IMR-90 (cell line): ENCODE measurements around the gene PLCB4. TPM values are rescaled to one million over a fixed set of nuclear protein-coding genes. Genes with fewer than 3 reads are reported as not detected.

ENCODE experiments used
- ATAC-seq: fragments of 200-7000 bp; cut with Tn5 transposase; 2 replicates; pipeline ENCODE4 v1.9.1; 2020; ENCODE audit warnings: low read depth, mild to moderate bottlenecking, moderate library complexity
- BruUV-seq: library from RNA; stranded (reverse); fragments of 400-500 nt; replicated peaks from 2 replicates; lab custom pipeline; 2021; lab: Mats Ljungman, UMichigan
- CTCF ChIA-PET: fragments of 300-600 bp; formaldehyde crosslinking; extraction: SDS; loops from one replicate; lab custom pipeline; 2021; ENCODE audit warnings: antibody characterized with exemption; lab: Yijun Ruan, JAX
- POLR2A ChIA-PET: fragments of 300-600 bp; sonication (Branson Sonifier 250); formaldehyde crosslinking; loops from one replicate; lab custom pipeline; 2022; ENCODE audit warnings: antibody characterized with exemption; ENCODE audit not compliant: unreplicated experiment; lab: Charles Lee
- DNase-seq: peaks from one replicate; pipeline ENCODE4 v3.0.0; 2013
- H2AFZ ChIP-seq: replicated peaks from 2 replicates; pipeline ENCODE3; 2013; ENCODE audit warnings: low read length, mild to moderate bottlenecking; ENCODE audit not compliant: poor library complexity
- H2AK5ac ChIP-seq: 2 replicates; pipeline ENCODE4 v1.6.1; 2013; ENCODE audit warnings: low read depth, low read length, inconsistent platforms
- H2AK9ac ChIP-seq: replicated peaks from 2 replicates; pipeline ENCODE3; 2013; ENCODE audit warnings: mild to moderate bottlenecking, low read depth, low read length, moderate library complexity; ENCODE audit not compliant: poor library complexity
- H2BK120ac ChIP-seq: 2 replicates; pipeline ENCODE4 v1.6.1; 2013; ENCODE audit warnings: low read depth, low read length, inconsistent platforms
- H2BK15ac ChIP-seq: 3 replicates; pipeline ENCODE4 v1.6.1; 2013; ENCODE audit warnings: low read depth, low read length, inconsistent platforms
- H2BK20ac ChIP-seq: 2 replicates; pipeline ENCODE4 v1.6.1; 2013; ENCODE audit warnings: low read depth, mild to moderate bottlenecking, inconsistent platforms, low read length, moderate library complexity
- H2BK5ac ChIP-seq: 2 replicates; pipeline ENCODE4 v1.6.1; 2013; ENCODE audit warnings: mild to moderate bottlenecking, low read depth, low read length, inconsistent platforms; ENCODE audit not compliant: poor library complexity, severe bottlenecking
- H3K14ac ChIP-seq: replicated peaks from 2 replicates; pipeline ENCODE4 v1.6.1; 2013; ENCODE audit warnings: low read depth, low read length, inconsistent platforms
- H3K18ac ChIP-seq: 2 replicates; pipeline ENCODE4 v1.6.1; 2013; ENCODE audit warnings: low read depth, low read length, control low read depth
- H3K23ac ChIP-seq: 2 replicates; pipeline ENCODE4 v1.6.1; 2013; ENCODE audit warnings: low read depth, low read length, inconsistent platforms
- H3K27ac ChIP-seq: 2 replicates; pipeline ENCODE4 v1.5.1; 2013; ENCODE audit warnings: mild to moderate bottlenecking, control low read depth, low read length; ENCODE audit not compliant: insufficient read depth
- H3K27me3 ChIP-seq: 2 replicates; pipeline ENCODE4 v1.6.1; 2013; ENCODE audit warnings: low read length; ENCODE audit not compliant: control insufficient read depth, insufficient read depth
- H3K36me3 ChIP-seq: 2 replicates; pipeline ENCODE4 v1.6.1; 2013; ENCODE audit warnings: low read length, mixed read lengths; ENCODE audit not compliant: control insufficient read depth, insufficient read depth
- H3K4ac ChIP-seq: 2 replicates; pipeline ENCODE4 v1.6.1; 2013; ENCODE audit warnings: low read depth, low read length, inconsistent platforms
- H3K4me1 ChIP-seq: 2 replicates; pipeline ENCODE4 v1.6.1; 2013; ENCODE audit warnings: low read length, mixed read lengths; ENCODE audit not compliant: control insufficient read depth, insufficient read depth
- H3K4me2 ChIP-seq: 2 replicates; pipeline ENCODE4 v1.6.1; 2013; ENCODE audit warnings: low read depth, mild to moderate bottlenecking, control low read depth, low read length, moderate library complexity
- H3K4me3 ChIP-seq: 2 replicates; pipeline ENCODE4 v1.5.1; 2013; ENCODE audit warnings: low read depth, mild to moderate bottlenecking, control low read depth, low read length, moderate library complexity; ENCODE audit not compliant: insufficient read depth
- H3K56ac ChIP-seq: 2 replicates; pipeline ENCODE4 v1.6.1; 2013; ENCODE audit warnings: low read length, inconsistent platforms; ENCODE audit not compliant: insufficient read depth; ENCODE audit errors: extremely low read depth
- H3K79me1 ChIP-seq, 2 experiments: 2 replicates each; pipeline ENCODE4 v1.6.1; 2013; ENCODE audit warnings: low read length in 2 of 2, inconsistent platforms in 1 of 2, low read depth in 1 of 2
- H3K9ac ChIP-seq: 2 replicates; pipeline ENCODE4 v1.6.1; 2013; ENCODE audit warnings: low read depth, low read length, control low read depth
- H3K9me1 ChIP-seq: 2 replicates; pipeline ENCODE4 v1.6.1; 2013; ENCODE audit warnings: low read length, inconsistent platforms; ENCODE audit not compliant: insufficient read depth
- H3K9me3 ChIP-seq: 2 replicates; pipeline ENCODE4 v1.6.1; 2013; ENCODE audit warnings: low read length; ENCODE audit not compliant: control insufficient read depth, insufficient read depth
- H4K20me1 ChIP-seq: 2 replicates; pipeline ENCODE4 v1.6.1; 2013; ENCODE audit warnings: low read length, inconsistent platforms; ENCODE audit not compliant: insufficient read depth
- H4K5ac ChIP-seq: 2 replicates; pipeline ENCODE4 v1.6.1; 2013; ENCODE audit warnings: mild to moderate bottlenecking, low read depth, low read length, control low read depth
- H4K8ac ChIP-seq, 2 experiments: 2 replicates each; pipeline ENCODE4 v1.6.1; 2013; ENCODE audit warnings: low read depth in 2 of 2, low read length in 2 of 2, control low read depth in 1 of 2, inconsistent platforms in 1 of 2
- H4K91ac ChIP-seq: 2 replicates; pipeline ENCODE4 v1.6.1; 2013; ENCODE audit warnings: low read depth, low read length, inconsistent platforms; ENCODE audit not compliant: insufficient read depth
- BHLHE40 ChIP-seq: fragments of 150-350 bp; IDR thresholded peaks from 2 replicates; pipeline ENCODE4 v1.6.1; 2016; ENCODE audit warnings: mild to moderate bottlenecking, low read depth, low read length
- CEBPB ChIP-seq: IDR thresholded peaks from 2 replicates; pipeline ENCODE4 v1.6.1; 2012; ENCODE audit warnings: low read depth, low read length, improper control_type of control experiment
- FOS ChIP-seq: fragments of 150-350 bp; IDR thresholded peaks from 2 replicates; pipeline ENCODE4 v1.6.1; 2016; ENCODE audit warnings: low read depth, low read length
- MAFK ChIP-seq: IDR thresholded peaks from 2 replicates; pipeline ENCODE4 v1.6.1; 2012; ENCODE audit warnings: low read depth, low read length, improper control_type of control experiment
- NFE2L2 ChIP-seq: fragments of 150-350 bp; IDR thresholded peaks from 2 replicates; pipeline ENCODE4 v1.6.1; 2016; ENCODE audit warnings: low read depth, mild to moderate bottlenecking, low read length
- RCOR1 ChIP-seq: IDR thresholded peaks from 2 replicates; pipeline ENCODE4 v1.6.1; 2012; ENCODE audit warnings: mild to moderate bottlenecking, low read length, improper control_type of control experiment; ENCODE audit not compliant: insufficient replicate concordance
- dilution Hi-C: fragments of 300-500 bp; cut with HindIII; formaldehyde crosslinking; loops from one replicate; pipeline ENCODE4 v1.14.3; 2018; ENCODE audit warnings: low sequenced_read_pairs; ENCODE audit not compliant: unreplicated experiment
- in situ Hi-C: fragments of 300-500 bp; cut with MboI; formaldehyde crosslinking; loops from 3 replicates; pipeline ENCODE4 v1.14.3; 2019; ENCODE audit warnings: low sequenced_read_pairs, inconsistent platforms, mixed read lengths
- intact Hi-C: fragments of 100-400 bp; cut with micrococcal nuclease; formaldehyde crosslinking; loops from 2 replicates; pipeline ENCODE4 v1.10.0; 2022
- polyA plus RNA-seq, 3 experiments: library from polyadenylated mRNA; depleted of rRNA; stranded (reverse); fragments of >200 nt; gene quantifications; 2 replicates each; pipeline ENCODE4 v1.2.3, GENCODE V29; 2012; ENCODE audit warnings: low replicate concordance in 1 of 3
- total RNA-seq: library from RNA; depleted of rRNA; stranded (reverse); fragments of >200 nt; gene quantifications from 2 replicates; pipeline ENCODE4 v1.2.3, GENCODE V29; 2012

PLCB4 gene
- total and polyA plus RNA-seq, 2 of the 4 experiments (the other 2 are of a cell fraction): 12.5 to 24.0 TPM

DNA sequence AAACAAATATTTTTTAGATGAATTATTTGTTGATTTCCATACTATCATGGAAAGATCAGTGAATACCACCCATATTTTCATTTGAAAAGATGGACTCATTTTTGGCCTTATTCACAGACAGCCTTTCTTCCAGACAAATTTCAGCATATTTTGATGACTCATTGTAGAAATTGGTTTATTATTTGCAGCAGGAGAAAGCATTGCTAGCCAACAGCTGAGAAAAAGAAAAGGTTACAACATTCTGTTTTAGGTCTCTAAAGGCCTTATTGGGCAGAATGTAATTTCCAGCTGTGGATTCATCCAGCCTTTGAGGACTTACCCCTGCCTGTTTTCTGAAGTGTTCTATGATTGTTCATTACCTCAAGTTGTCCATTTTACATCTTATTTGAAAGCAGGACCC is 201.9 kb downstream of the PLCB4 start:
- Histone ChIP-seq H2BK120ac (no peak overlapping the region), H3K23ac (no peak overlapping the region), H3K4me2 (peak overlapping the region; percentile 67; the same call in 1 of the 2 replicates), H3K4me1 (peaks cover 14% of the 10 kb centered on the region), H4K20me1 (peaks cover 7% of the 10 kb centered on the region; the same call in 1 of the 2 replicates), H3K79me1 (peaks cover 21 to 54% of the 10 kb centered on the region in 2 experiments), H3K4me3 (no peak overlapping the region), H2AK5ac (no peak overlapping the region), H3K4ac (no peak overlapping the region), H3K9me1 (peaks cover 10% of the 10 kb centered on the region), H2BK15ac (no peak overlapping the region), H2BK20ac (no peak overlapping the region), H4K8ac (no peak overlapping the region; a peak in 1 of 4 replicates), H3K27me3 (no peaks in the 10 kb centered on the region), H3K14ac (no peak overlapping the region), H3K18ac (peak overlapping the region; percentile 92; the same call in 1 of the 2 replicates), H3K36me3 (no peaks in the 10 kb centered on the region; the same call in 1 of the 2 replicates), H2AFZ (no peak overlapping the region), H4K5ac (peak overlapping the region; percentile 59; the same call in 1 of the 2 replicates), H3K56ac (no peak overlapping the region), H3K9ac (no peak overlapping the region), H3K9me3 (no peaks in the 10 kb centered on the region), H4K91ac (no peak overlapping the region), H2BK5ac (no peak overlapping the region), H3K27ac (no peak overlapping the region), H2AK9ac (no peak overlapping the region)
- POLR2A ChIA-PET: no interaction called here
- CTCF ChIA-PET: no interaction called here
- DNase-seq: peak; percentile 74
- peak; percentile 56 for ATAC-seq
- in situ Hi-C loops (no loop called here), dilution Hi-C loops (no loop called here), intact Hi-C loops (no loop called here)
- TF ChIP-seq MAFK (peak; percentile 27), CEBPB (peak; percentile 34; the same call in 1 of the 2 replicates), RCOR1 (no peak), FOS (peak; percentile 72; the same call in 1 of the 2 replicates), BHLHE40 (no peak), NFE2L2 (peak; percentile 72)
- BruUV-seq: no TSS peak
